22Rv1 (cell line): ENCODE measurements around the gene COPG1.

Experiments
- H3K27ac ChIP-seq: fragments of 450-650 bp; 2 replicates; pipeline ENCODE4 v1.5.1; 2017
- ZFX ChIP-seq: fragments of 450-650 bp; IDR thresholded peaks from 2 replicates; pipeline ENCODE4 v1.6.1; 2017; ENCODE audit warnings: antibody characterized with exemption, borderline replicate concordance
- TF ChIP-seq, protein P1 (sequence below): fragments of 450-650 bp; IDR thresholded peaks from 2 replicates; pipeline ENCODE4 v1.5.1; 2017; ENCODE audit warnings: mild to moderate bottlenecking

COPG1 gene

DNA sequence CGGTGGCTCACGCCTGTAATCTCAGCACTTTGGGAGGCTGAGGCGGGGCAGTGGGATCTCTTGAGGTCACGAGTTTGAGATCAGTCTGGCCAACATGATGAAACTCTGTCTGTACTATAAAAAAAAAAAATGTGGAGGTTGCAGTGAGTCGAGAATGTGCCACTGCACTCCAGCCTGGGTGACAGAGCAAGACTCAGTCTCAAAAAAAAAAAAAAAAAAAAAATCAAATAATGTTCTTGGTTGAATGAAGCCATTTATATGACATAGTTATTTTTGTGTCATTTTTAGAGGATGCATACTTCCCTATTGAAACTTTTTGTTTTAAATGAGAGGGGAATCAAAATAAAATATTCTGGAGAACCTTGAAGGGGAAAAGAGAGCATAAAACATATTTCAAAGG, 32.3 kb downstream of the COPG1 start:
- TF ChIP-seq ZFX: no peak
- TF ChIP-seq, protein P1, sequence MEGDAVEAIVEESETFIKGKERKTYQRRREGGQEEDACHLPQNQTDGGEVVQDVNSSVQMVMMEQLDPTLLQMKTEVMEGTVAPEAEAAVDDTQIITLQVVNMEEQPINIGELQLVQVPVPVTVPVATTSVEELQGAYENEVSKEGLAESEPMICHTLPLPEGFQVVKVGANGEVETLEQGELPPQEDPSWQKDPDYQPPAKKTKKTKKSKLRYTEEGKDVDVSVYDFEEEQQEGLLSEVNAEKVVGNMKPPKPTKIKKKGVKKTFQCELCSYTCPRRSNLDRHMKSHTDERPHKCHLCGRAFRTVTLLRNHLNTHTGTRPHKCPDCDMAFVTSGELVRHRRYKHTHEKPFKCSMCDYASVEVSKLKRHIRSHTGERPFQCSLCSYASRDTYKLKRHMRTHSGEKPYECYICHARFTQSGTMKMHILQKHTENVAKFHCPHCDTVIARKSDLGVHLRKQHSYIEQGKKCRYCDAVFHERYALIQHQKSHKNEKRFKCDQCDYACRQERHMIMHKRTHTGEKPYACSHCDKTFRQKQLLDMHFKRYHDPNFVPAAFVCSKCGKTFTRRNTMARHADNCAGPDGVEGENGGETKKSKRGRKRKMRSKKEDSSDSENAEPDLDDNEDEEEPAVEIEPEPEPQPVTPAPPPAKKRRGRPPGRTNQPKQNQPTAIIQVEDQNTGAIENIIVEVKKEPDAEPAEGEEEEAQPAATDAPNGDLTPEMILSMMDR: no peak
- H3K27ac ChIP-seq: no peak overlapping the region

DNA sequence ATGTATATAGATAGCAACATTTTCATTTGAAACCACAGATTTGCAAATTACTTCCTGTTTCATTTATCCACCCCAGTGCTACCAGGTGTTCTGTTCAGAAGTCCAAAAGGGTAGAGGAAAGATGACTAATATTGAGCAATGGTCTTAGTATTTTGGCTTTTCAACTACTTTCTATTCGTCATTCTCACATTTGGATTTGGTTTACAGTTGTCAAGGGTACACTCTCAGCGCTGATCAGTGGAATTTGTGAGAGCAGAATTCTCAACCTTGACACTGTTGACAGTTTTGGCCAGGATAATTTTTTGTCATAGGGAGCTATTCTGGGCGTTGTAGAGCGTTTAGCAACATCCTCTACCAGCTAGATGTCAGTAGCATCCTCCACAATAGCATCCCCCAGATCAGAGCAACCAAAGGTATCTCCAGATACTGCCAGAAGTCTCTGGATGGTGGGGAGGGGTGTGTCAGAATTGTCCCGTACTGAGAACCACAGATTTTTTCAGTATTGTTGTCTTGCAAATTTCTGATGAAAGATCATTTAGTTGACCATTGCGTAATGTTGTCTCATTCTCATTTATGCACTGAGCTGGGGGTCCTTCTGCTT, 33.4 kb downstream of the COPG1 start:
- no peak overlapping the region for H3K27ac ChIP-seq
- TF ChIP-seq ZFX: no peak
- TF ChIP-seq, protein P1: no peak

DNA sequence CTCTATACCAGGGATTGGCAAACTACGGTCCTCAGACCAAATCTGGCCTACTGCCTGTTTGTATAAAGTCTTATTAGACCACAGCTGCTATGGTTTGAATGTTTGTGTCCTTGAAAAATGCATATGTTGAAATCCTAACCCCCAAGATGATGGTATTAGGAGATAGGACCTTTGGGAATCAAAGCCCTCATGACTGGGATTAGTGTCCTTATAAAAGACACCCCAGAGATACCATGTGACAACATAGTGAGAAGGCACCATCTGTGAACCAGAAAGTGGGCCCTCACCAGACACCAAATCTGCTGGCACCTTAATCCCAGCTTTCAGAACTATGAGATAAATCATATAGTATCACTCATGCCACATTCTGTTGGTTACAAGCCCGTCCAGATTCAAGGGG, 36.7 kb downstream of the COPG1 start:
- TF ChIP-seq ZFX: no peak
- TF ChIP-seq, protein P1: no peak
- H3K27ac ChIP-seq: no peak overlapping the region

DNA sequence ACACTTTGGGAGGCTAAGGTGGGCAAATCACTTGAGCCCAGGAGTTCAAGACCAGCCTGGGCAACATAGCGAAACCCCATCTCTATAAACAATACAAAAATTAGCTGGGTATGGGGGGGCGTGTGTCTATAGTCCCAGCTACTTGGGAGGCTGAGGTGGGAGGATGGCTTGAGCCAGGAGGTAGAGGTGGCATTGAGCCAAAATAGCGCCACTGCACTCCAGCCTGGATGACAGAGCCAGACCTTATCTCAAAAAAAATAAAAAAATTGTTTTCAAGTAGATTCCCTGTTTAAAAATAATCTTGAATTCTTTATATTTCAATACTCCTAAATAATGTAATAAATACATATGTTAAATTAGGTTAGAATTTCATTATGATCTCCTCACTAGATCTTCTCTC, 39.0 kb downstream of the COPG1 start:
- no peak overlapping the region for H3K27ac ChIP-seq
- TF ChIP-seq, protein P1: no peak
- TF ChIP-seq ZFX: no peak

DNA sequence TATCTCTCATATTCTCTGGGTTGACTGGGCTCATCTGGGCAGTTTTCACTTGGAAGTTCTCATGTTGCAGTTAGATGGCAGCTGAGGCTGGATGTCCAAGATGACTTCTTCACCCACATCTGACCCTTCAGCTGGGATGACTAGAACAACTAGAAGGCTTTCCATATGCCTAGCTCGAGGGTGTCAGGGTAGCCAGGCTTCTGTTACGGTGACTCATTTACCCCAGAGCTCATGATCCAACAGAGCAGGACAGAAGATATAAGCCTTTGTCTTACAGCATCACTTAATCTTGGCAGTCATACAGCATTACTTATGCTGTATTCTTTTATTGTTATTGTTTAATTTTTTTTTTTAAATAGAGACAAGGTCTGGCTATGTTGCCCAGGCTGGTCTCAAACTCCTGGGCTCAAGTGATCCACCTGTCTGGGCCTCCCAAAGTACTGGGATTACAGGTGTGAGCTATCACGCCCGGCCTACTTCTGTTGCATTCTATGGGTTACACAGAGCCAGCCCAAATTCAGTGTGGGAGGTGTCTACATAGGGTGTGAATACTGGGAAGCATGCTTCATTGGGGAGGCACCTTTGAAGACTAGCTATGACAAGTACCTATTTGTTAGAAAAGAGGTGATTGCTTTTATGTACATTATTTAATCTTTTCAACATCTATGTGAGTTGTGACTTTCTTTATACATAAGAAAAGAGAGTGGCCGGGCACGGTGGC, 40.0 kb downstream of the COPG1 start:
- no peak overlapping the region for H3K27ac ChIP-seq
- TF ChIP-seq, protein P1: no peak
- no peak for TF ChIP-seq ZFX

DNA sequence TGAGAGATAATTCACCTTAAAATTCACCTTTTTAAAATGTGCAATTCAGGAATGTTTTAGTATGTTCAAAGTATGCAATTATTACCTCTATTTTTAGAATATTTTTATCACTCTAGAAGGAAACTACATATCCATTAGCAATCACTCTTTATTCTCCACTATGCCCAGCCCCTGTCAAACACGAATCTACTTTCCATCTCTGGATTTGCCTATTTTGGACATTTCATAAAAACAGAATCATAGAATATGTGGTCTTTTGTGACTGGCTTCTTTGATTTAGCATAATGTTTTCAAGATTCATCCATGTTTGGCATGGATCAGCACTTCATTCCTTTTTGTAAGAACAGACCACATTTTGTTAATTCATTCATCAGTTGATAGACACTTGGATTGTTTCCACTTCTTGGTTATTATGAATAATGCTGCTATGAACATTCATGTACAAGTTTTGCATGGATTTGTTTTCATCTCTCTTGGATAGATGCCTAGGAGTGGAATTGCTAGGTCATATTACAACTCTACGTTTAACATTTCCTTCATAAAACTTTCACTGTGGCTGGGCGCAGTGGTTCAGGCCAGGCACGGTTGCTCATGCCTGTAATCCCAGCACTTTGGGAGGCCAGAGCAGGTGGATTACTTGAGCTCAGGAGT, 42.0 kb downstream of the COPG1 start:
- H3K27ac ChIP-seq: no peak overlapping the region
- TF ChIP-seq, protein P1: no peak
- no peak for TF ChIP-seq ZFX

DNA sequence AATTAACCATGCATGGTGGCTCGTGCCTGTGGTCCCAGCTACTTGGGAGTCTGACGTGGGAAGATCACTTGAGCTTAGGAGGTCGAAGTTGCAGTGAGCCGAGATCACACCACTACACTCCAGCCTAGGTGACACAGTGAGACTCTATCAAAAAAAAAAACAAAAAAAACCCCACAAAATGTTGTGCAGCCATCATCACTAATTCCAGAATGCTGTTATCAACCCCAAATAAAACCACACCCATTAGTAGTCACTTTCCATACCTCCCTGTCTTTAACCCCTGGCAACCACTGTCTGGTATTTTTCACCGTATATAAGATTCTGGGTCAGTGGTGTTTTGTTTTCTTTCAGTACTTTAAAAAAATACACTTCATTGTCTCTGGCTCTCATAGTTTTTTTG, 45.9 kb downstream of the COPG1 start:
- H3K27ac ChIP-seq: no peak overlapping the region
- TF ChIP-seq ZFX: no peak
- TF ChIP-seq, protein P1: no peak
